HG03064 (cell line): Measurements from ENCODE around the gene CD5L.
A peak's percentile ranks its signal among the peaks of the same experiment; 100 is the strongest.

ENCODE experiments used
- ATAC-seq: cut with Tn5 transposase; IDR thresholded peaks from one replicate; pipeline ENCODE4 v1.9.1; 2021; ENCODE audit warnings: low read depth; ENCODE audit not compliant: unreplicated experiment

CD5L gene

DNA sequence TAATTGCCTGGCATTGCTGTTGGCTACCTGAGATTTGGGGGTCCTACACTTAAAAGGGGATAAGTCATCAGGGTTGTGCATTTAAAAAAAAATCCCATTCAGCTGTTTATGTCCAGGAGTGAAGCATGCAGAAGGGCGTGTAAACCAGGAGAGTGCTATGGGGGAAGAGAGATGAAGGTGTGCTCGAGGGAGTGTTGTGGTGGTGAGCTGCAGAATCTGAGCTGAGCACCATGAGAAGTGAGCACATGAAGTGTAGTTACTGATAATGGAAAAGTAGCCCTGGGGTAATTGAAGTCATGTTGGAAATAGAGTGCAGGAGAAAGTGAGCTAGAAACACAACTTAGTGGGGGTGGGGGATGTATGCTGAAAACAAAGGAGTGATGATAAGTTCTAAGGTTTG lies 22.4 kb downstream of the CD5L start:
- no peak for ATAC-seq

DNA sequence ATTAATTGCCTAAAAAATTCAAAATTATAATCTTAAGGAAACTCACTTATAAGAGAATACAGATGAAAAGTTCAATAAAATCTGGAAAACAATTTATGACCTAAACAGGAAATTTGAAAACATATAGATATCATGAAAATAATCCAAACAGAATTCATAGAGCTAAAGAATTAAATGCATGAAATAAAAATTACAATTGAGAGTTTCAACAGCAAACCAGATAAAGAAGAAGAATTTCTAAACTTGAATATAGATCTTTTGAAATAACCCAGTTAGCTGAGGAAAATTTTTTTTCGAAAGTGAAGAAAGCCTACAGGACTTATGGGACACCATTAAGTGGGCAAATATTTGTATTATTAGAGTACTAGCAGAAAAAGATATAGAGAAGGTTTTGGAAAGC lies 28.3 kb downstream of the CD5L start:
- no peak for ATAC-seq

DNA sequence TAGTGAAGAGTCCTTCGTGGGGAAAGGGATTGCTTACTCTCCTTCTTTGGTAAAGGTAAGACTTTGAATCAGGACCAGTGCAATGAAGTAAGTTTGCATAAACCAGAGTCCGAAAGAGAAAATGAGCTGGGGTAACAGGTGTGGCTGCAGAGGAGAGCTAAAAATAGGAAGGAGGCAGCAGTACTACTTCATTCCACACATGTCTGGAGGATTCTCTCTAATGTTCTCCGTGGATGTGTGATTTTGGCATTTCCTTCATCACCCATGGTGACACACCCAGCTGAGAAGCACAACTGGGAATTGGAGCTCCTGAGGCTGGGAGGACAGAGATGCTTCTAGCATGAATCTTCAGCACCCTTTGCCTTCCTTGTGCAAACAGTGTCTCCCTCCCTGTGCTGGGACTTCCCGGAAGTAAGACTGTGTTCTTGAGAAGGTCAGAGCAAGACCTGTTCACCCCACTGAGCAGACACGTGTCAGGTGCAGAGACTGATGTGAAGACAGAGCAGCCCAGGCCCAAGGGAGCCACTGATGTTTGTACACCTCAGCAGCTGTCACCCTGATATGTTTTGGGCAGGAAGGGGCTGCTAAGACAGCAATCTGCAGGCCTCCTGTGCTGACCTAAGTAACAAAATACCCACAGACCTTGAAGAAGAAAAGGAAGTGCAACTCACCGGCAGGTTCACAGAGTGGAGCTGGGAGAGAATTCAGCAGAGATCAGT lies 35.0 kb downstream of the CD5L start:
- peak; percentile 88 for ATAC-seq

DNA sequence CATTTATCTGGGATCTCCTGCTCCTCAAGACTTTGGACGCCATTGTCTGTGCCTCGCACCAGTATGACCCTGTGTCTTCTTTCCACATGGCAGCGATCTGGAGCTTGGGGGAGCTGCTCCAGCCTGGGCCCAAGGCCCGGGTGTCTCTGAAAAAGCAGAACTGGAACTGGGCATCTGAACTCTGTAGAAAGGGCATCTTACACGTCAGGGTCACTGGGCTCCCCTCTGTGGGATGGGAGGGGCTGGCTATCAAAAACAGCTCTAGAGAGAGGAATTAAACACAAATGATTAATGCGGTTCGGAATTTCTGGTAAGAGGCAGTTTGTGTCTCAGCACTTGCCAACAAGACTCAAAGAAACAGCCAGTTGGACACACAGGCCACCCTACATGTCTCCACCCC lies 37.8 kb downstream of the CD5L start:
- no peak for ATAC-seq

DNA sequence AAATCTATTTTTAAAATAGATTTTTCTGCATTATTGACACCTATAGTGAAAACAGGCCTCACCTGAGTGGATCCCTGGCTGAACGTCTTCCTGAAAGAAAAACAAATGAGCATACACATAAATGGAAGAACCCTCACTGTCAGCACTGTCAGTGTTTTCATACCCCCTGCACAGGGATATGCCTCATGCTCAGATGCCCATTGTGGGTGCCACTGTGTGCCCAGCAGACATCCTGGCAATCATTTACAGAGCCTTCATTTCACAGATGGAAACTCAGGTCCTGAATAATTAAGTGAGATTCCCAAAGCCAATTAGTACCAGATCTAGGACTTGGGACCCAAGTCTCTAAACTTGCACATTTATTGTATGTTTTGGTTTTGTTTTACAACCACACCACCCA lies 41.6 kb downstream of the CD5L start:
- no peak for ATAC-seq

DNA sequence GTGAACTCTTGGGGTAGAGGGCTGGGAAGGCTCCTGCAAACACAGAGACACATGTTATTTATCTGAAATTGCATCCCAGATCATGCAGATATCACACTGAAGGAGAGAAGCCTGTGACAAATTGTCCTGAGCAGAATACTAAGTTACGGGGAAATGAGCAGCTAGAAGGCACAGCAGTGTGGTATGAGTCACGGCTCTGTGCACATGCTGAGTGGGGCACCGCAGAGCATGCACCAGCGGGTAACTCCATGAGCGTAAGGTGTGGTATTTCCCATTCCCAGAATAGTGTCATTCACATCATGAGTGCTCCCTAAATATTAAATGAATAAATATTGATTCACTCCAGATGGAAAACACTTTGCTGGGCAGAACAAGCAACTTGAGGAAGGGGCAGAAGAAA lies 43.4 kb downstream of the CD5L start:
- ATAC-seq, result no peak

DNA sequence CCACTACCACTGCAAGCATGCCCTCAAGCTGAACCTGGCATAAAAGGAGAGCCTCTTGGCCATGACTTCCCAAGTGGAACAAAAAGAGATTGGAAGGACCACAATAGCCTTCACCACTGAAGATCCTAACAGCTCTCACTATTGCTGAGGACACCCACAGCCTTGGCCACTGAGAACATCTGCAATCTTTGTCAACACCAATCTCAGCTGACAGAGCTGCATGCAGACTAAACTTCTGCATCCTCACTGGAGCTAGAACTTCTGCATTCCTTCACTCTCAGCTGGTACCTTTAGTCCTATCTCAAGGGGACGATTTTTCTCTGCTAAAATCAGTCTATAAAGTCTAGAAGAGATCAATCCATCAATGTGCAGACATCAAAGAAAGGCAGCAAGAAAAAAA lies 56.4 kb downstream of the CD5L start:
- ATAC-seq, result no peak

DNA sequence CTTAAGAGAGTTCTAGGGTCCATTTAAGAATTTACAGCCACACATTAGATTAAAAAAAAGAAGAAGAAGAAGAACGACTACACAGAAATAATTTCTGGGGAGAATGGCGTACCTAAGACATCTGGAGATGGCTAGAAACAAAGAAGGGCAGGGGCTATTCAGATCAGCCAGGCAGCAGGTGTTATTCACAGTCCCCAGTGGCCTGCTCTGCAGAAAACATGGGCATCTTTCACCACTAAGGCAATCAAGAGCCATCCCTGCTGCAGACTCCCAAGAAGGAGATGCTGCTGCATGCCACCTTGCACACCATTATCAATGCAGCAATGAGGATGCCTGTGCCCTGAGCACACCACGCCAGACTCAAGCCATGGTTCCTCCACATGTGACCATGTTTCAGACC lies 56.8 kb downstream of the CD5L start:
- ATAC-seq, result no peak

DNA sequence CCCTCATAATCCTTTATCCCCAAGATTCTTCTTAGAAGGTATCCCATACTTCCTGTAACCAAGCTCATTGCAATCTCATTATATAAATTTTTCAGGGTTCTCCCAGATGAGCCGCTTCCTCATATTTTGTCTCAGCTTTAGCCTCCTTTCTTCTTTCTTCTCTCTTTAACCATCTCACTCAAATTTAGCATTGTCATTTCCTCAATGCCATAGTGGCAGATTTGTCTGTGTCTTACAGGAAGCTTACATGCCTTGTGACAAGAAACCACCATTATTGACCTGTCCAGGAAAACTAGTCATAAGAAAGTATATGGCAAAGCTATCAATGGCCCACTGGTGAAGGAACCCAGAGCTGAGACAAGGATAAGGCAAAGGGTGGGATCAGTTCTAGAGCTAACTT lies 58.7 kb downstream of the CD5L start:
- no peak for ATAC-seq

DNA sequence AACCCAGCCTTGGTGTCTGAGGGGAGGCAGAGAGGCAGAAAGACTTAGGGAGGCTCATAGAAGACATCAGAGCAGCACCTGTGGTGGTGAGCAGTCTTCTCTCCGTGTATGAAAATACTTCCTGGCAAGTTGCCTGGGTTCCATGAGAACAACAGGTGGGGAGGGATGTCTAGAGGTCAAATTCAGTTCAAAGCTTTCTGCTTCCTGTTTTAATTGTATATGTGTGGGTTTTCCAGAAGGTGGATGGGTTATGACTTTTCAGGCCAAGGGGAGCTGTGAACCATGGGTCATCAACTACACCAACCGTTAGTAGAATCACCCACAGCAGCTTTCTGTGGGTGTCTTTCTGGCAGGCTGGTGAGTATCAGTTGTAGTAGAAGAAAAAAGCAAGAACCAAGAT lies 60.6 kb downstream of the CD5L start:
- no peak for ATAC-seq
